Fibroblast of villous mesenchyme (primary cell): ENCODE results near the gene WAPL. TPM values are rescaled to one million over a fixed set of nuclear protein-coding genes. Genes with fewer than 3 reads are reported as not detected.

ENCODE experiments used
- DNase-seq: peaks from one replicate; pipeline ENCODE4 v3.0.0-alpha.2; 2010; ENCODE audit warnings: low read depth
- H3K4me3 ChIP-seq: 2 replicates; pipeline ENCODE4 v1.5.1; 2011; ENCODE audit warnings: low read depth, mild to moderate bottlenecking, low read length
- total RNA-seq: library from RNA; depleted of rRNA; stranded (reverse); fragments of >200 nt; gene quantifications from 2 replicates; pipeline ENCODE4 v1.2.3, GENCODE V29; 2012
- TF ChIP-seq, protein P1 (sequence below): IDR thresholded peaks from 2 replicates; pipeline ENCODE4 v1.5.1; 2012; ENCODE audit warnings: low read depth, mild to moderate bottlenecking, low read length; ENCODE audit not compliant: insufficient read depth

WAPL gene
- total RNA-seq, 1 donor = 64.8 TPM

DNA sequence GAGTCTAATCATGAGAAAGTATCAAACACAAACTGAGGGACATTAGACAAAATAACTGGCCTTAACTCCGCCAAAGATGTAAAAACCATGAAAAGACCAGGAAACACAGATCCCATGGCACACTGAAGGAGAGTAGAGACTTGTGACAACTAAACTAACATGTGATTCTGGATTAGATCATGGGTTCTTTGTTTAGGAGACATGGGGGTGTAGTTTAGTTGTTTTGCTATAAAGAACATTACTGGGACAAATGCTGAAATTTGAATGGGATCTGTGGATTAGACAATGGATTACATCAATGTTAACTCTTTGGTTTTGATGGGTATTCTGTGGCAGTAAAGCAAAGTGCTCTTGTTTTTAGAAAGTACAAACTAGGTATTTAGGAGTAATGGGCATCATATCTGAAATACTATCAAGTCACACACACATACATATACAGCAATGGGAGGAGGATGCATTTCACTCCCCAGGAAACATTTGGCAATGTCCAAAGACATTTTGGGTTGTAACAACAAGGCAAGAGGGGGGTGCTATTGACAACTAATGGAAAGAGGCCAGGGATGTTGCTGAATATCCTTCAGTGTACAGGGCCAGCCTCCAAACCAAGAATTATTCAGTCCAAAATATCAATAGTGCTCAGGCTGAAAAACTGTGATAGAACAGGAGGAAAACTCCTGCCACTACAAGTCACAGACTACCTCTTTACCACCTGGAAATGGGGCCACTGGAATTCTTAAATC lies 32.4 kb downstream of the WAPL start:
- H3K4me3 ChIP-seq = no peak overlapping the region
- TF ChIP-seq, protein P1, sequence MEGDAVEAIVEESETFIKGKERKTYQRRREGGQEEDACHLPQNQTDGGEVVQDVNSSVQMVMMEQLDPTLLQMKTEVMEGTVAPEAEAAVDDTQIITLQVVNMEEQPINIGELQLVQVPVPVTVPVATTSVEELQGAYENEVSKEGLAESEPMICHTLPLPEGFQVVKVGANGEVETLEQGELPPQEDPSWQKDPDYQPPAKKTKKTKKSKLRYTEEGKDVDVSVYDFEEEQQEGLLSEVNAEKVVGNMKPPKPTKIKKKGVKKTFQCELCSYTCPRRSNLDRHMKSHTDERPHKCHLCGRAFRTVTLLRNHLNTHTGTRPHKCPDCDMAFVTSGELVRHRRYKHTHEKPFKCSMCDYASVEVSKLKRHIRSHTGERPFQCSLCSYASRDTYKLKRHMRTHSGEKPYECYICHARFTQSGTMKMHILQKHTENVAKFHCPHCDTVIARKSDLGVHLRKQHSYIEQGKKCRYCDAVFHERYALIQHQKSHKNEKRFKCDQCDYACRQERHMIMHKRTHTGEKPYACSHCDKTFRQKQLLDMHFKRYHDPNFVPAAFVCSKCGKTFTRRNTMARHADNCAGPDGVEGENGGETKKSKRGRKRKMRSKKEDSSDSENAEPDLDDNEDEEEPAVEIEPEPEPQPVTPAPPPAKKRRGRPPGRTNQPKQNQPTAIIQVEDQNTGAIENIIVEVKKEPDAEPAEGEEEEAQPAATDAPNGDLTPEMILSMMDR = no peak
- DNase-seq = no peak

DNA sequence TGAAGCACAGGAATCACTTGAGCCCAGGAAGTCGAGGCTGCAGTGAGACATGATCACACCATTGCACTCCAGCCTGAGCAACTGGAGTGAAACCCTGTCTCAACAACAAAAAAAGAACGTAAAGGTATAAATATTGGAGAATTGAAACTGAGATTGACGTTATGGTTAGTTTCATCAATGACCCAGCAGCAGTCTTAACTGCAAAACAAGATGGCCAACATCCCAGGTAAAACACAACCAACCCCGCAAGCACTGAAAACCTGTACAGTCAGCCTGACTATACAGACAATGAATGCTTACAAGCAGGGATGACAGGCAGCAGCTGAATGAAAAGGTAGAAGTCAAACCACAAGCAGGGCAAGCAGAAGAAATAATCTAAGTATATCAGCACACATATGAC lies 34.7 kb downstream of the WAPL start:
- TF ChIP-seq, protein P1 = no peak
- H3K4me3 ChIP-seq = no peak overlapping the region
- DNase-seq = no peak

DNA sequence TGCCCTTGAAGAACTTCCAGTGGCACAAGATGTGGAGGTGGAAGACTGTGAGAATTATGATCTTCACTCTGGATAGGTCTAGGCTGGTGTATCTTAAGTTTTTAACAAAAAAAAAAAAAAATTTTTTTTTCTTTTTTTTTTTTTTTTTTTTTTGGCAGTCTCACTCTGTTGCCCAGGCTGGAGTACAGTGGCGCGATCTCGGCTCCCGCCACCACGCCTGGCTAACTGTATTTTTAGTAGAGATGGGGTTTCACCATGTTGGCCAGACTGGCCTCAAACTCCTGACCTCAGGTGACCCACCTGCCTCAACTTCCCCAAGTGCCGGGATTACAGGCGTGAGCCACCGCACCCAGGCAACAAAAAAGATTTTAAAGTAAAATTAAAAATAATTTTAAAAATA lies 37.9 kb downstream of the WAPL start:
- no peak overlapping the region for H3K4me3 ChIP-seq
- no peak for DNase-seq
- TF ChIP-seq, protein P1 = no peak

DNA sequence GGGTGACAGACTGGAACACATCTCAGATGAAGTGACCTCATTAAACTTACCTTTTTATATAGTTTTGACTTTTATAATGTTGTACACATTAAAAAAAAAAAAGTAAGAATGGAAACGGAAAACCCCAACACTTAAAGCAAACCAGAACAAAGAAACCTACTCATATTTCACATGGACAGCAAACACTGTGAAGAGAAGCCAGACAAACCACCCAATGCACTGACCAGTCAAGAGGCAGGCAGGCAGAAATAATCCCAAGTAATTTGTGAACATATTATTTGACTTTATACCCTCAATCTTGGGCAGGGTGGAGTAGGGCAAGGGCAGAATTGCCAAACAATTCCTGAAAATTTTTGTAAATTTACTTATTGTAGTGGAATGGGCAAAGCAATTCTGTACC lies 39.8 kb downstream of the WAPL start:
- TF ChIP-seq, protein P1 = no peak
- H3K4me3 ChIP-seq = no peak overlapping the region
- no peak for DNase-seq

DNA sequence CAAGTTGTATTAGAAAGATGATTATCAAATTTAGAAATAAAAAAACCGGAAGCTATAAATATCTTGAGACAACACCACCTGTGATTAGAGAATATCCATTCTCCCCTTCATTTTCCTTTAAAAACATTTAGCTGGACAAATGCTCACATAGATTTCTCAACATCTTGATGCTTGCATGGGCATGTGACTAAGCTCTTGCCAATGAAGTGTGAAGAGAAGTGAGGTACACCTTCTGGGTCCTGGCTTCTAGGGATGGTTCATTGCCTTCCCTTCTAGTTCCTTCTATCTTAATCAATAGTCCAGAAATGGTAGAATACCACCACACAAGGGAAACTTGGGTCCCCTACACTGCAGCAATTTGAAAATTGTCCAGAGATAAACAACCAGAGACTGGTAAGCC lies 41.0 kb downstream of the WAPL start:
- DNase-seq = no peak
- TF ChIP-seq, protein P1 = no peak
- H3K4me3 ChIP-seq = no peak overlapping the region

DNA sequence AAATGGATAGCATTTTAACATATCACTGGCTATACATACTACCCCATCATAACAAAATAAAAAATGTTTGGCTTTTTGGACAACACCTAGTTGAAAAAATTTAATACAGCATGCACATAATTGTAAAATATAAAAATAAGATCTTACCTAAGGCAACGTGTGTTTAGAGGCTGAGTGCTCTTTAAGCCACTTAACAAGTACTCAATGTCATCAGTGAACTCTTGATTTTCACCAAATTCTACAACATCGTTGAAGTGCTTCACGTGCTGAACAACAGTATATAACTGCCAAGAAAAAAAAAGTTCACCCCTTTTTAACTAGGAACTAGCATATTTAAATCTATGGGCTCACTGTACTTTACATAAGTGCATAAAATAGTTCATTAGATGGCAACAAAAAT lies 49.5 kb downstream of the WAPL start:
- no peak for DNase-seq
- TF ChIP-seq, protein P1 = no peak

More for the DNA sequence above, 49.5 kb downstream of the WAPL start:
- no peak overlapping the region for H3K4me3 ChIP-seq
